GM18951 (cell line): Measurements from ENCODE around the gene SLC8A3.
A peak's percentile ranks its signal among the peaks of the same experiment; 100 is the strongest.

Experiments used
- POLR2A ChIP-seq: IDR thresholded peaks from 4 replicates; pipeline ENCODE4 v1.6.1; 2011; ENCODE audit warnings: mild to moderate bottlenecking; ENCODE audit not compliant: insufficient read length, insufficient read depth; ENCODE audit errors: extremely low read depth
- in situ Hi-C: fragments of 300-500 bp; cut with MboI; formaldehyde crosslinking; loops from one replicate; pipeline ENCODE4 v1.12.0; 2022; ENCODE audit warnings: low sequenced_read_pairs, mixed read lengths, inconsistent platforms; ENCODE audit not compliant: unreplicated experiment

The SLC8A3 gene

GRCh38 chr14:70192915-70193314 is 4.2 kb upstream of the SLC8A3 start:
- in situ Hi-C loops: no loop called here
- TF ChIP-seq POLR2A: no peak

- in situ Hi-C loops: no loop called here
- no peak for TF ChIP-seq POLR2A
Observed at GRCh38 chr14:70190156-70190555, 1.4 kb upstream of the SLC8A3 start.

- in situ Hi-C loops: no loop called here
- TF ChIP-seq POLR2A: no peak
Observed at GRCh38 chr14:70189456-70190077, 816 bp upstream of the SLC8A3 start.

- in situ Hi-C loops: no loop called here
- TF ChIP-seq POLR2A: no peak
Observed at GRCh38 chr14:70188322-70188658, 461 bp downstream of the SLC8A3 start.

GRCh38 chr14:70186900-70187451 is 1.8 kb downstream of the SLC8A3 start:
- TF ChIP-seq POLR2A: peak; percentile 34
- in situ Hi-C loops: no loop called here

- in situ Hi-C loops: no loop called here
- no peak for TF ChIP-seq POLR2A
Observed at GRCh38 chr14:70183991-70184390, 4.8 kb downstream of the SLC8A3 start.

- in situ Hi-C loops: no loop called here
- no peak for TF ChIP-seq POLR2A
Observed at GRCh38 chr14:70181276-70181675, 7.5 kb downstream of the SLC8A3 start.

- in situ Hi-C loops: no loop called here
- TF ChIP-seq POLR2A: no peak
Observed at GRCh38 chr14:70180718-70181117, 8.0 kb downstream of the SLC8A3 start.

- no peak for TF ChIP-seq POLR2A
- in situ Hi-C loops: no loop called here
Observed at GRCh38 chr14:70177081-70177800, 11.5 kb downstream of the SLC8A3 start.

GRCh38 chr14:70173569-70173968 is 15.2 kb downstream of the SLC8A3 start:
- no peak for TF ChIP-seq POLR2A
- in situ Hi-C loops: no loop called here

GRCh38 chr14:70171726-70172125 is 17.0 kb downstream of the SLC8A3 start:
- in situ Hi-C loops: no loop called here
- no peak for TF ChIP-seq POLR2A

GRCh38 chr14:70170976-70171375 is 17.8 kb downstream of the SLC8A3 start:
- TF ChIP-seq POLR2A: no peak
- in situ Hi-C loops: no loop called here

GRCh38 chr14:70168406-70168805 is 20.3 kb downstream of the SLC8A3 start:
- TF ChIP-seq POLR2A: no peak
- in situ Hi-C loops: no loop called here
